DMS79 (cell line): Measurements from ENCODE around the gene H6PD.

ENCODE experiments used
- DNase-seq: peaks from one replicate; lab custom pipeline; 2025; lab: John Stamatoyannopoulos, UW

Gene H6PD

DNA sequence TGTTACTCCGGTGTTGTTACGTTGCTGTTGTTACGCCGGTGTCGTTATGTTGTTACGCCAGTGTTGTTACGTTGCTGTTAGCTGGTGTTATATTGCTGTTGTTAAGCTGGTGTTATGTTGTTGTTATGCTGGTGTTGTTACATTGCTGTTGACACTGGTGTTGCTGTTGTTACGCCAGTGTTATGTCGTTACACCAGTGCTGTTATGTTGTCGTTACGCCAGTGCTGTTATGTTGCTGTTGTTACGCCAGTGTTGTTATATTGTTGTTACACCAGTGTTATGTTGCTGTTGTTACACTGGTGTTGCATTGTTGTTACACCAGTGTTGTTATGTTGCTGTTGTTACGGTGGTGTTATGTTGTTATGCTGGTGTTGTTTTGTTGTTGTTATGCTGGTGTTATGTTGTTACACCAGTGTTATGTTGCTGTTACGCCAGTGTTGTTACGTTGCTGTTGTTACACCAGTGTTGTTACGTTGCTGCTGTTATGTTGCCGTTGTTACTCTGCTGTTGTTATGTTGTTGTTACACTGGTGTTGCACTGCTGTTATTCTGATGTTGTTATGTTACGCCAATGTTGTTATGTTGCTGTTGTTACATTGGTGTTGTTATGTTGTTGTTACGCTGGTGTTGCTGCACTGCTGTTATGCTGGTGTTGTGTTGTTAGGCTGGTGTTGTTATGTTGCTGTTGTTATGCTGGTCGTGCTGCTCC, 25.6 kb downstream of the H6PD start:
- no peak for DNase-seq

DNA sequence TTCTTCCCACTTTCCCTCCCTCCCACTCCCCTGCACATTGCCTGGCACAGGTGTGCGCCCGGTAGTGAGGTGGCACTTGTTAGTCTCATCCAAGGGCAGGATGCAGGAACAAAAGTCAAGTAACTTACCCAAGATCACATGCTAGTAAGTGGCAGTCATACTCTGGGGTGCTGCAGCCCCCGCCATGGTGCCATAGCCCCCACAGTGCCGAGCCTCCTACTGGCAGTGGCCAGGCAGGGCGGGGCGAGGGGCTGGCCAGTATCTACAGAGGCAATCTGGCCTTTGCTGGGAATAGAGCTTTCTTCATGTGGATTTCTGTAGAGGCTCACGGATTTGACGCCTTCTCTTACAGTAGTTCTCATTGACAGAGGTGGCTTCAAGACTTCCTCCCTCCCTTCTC, 26.9 kb downstream of the H6PD start:
- DNase-seq = no peak

DNA sequence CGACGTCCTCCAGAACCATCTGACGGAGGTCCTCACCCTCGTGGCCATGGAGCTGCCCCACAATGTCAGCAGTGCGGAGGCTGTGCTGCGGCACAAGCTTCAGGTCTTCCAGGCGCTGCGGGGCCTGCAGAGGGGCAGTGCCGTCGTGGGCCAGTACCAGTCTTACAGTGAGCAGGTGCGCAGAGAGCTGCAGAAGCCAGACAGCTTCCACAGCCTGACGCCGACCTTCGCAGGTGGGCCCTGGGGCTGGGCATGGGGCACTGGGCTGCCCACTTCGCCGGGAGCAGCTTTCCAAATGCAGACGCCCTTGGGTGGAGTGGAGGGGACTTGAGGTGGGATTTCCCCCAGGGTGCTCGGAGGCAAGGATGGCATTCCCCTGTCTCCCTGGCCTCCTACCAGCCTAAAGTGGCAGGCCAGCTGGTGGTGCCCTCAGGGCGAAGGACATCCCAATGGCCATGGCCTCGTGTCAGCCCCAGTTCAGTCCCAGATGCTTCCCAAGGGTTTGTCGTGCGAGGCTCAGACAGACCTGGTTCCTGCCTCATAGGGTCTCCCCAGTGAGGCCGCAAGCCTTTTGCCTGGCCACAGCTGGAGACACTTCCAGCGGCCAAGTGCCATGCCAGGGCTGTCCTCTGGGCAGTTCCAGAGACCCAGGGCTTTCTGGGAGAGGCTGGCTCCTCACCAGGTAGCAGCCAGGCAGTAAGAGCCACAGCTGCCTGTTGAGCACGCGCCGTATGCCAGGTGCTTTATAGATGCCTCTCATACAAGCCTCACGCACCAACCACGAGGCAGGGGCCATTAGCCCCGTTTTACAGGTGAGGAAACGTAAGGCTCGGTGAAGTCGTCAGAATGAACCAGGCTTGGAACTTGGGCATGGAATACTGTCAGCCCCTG, 27.8 kb downstream of the H6PD start:
- DNase-seq = no peak

DNA sequence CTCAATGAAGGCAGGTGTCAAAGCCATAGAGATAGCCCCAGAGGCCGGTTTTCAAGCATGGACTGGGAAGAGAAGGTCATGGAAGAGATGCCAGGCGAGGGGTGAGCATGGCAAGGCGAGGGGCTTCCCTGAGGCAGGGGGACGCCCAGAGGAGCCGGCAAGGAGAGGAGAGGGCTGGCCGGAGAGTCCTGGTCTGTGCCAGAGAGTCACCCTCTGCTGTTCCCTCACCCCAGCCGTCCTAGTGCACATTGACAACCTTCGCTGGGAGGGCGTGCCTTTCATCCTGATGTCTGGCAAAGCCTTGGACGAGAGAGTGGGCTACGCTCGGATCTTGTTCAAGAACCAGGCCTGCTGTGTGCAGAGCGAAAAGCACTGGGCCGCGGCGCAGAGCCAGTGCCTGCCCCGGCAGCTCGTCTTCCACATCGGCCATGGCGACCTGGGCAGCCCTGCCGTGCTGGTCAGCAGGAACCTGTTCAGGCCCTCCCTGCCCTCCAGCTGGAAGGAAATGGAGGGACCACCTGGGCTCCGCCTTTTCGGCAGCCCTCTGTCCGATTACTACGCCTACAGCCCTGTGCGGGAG, 28.8 kb downstream of the H6PD start:
- no peak for DNase-seq

DNA sequence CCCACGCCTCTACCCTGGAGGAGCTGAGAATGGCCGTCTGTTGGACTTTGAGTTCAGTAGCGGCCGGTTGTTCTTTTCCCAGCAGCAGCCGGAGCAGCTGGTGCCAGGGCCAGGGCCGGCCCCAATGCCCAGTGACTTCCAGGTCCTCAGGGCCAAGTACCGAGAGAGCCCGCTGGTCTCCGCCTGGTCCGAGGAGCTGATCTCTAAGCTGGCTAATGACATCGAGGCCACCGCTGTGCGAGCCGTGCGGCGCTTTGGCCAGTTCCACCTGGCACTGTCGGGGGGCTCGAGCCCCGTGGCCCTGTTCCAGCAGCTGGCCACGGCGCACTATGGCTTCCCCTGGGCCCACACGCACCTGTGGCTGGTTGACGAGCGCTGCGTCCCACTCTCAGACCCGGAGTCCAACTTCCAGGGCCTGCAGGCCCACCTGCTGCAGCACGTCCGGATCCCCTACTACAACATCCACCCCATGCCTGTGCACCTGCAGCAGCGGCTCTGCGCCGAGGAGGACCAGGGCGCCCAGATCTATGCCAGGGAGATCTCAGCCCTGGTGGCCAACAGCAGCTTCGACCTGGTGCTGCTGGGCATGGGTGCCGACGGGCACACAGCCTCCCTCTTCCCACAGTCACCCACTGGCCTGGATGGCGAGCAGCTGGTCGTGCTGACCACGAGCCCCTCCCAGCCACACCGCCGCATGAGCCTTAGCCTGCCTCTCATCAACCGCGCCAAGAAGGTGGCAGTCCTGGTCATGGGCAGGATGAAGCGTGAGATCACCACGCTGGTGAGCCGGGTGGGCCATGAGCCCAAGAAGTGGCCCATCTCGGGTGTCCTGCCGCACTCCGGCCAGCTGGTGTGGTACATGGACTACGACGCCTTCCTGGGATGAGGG, 29.7 kb downstream of the H6PD start:
- DNase-seq = no peak

DNA sequence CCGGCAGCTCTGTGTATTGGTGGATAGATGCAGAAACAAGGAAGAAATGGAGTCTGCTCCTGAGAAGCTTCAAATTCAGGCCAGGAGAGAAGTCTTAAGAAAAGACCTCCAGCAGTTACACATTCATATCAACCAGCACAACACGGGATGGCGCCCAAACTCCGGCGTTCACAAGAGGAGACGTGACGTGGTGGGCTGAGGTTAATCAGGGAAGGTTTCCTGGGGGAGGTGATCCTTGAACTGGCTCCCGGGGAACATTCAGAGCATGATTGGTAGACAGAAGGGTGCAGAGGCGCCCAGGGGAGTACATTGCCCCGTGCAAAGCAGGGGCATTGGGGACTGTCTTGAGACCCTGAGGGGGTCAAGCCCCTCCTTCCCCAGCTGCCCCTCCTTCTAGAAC, 30.5 kb downstream of the H6PD start:
- no peak for DNase-seq

GRCh38 chr1:9265968-9266367, 31.4 kb downstream of the H6PD start:
- no peak for DNase-seq

DNA sequence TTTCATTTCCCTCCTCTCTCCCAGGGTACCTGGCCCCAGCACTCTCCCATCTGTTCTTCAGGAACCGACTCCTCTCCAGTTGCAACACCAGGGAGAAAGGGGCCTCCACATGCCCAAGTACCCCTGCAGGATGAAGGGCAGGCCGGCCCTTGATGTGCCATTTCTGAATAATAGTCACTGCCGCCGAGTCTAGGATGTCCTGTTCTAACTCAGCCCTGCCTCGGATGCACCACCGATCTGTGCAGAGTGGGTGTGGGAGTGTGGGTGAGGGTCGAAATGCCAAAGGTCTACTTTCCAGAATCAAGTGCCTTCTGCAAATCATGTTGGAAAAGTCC, 32.7 kb downstream of the H6PD start:
- no peak for DNase-seq

DNA sequence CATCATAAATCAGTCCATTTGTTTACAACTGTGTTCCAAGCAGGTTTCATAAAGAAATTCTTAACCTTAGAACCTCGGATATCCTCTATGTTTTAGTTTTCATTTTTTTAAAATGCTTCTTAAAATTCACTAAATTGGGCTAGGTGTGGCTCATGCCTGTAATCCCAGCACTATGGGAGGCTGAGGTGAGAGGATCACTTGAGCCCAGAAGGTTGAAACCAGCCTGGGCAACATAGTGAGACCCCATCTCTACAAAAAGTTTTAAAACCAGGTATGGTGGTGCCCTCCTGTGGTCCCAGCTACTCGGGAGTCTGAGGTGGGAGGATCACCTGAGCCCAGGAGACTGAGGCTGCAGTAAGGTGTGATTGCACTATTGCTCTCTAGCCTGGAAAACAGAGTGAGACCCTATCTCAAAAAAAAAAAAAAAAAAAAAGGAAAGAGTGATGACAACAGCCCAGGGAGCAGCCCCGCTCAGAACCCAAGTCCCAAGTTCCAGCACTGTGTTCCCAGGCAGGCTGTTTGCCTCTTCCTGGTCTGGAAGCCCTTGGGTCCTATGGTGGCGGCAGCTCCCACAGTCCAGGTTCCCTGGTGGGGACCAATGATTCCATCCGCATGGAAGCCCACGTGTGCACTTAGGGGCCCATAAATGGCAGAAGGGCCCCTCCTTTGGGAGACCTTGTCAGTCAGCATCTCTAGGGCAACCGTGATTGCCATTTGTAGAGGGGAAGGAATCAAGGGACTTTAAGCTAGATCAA, 33.4 kb downstream of the H6PD start:
- DNase-seq = no peak

GRCh38 chr1:9269078-9269501, 34.5 kb downstream of the H6PD start:
- no peak for DNase-seq

DNA sequence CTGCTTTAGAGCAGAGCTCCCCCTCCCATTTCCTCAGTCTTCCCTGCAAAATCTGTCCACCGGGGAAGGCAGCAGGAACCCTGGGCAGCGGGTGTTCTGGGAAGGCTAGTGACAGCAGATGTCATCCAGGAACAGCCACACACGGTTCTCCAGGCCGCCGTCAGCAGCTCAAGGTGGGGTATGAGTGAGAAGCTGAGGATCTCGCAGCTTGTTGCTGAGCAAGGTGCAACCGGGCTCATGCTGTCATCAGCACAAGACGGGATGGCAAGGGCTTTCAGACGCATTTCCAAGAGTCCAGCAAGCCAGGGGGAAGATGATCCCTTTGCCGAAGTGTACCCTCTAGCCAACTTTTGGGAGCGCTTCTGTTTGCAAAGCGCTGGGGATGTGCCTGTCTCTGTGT, 35.1 kb downstream of the H6PD start:
- DNase-seq = no peak

DNA sequence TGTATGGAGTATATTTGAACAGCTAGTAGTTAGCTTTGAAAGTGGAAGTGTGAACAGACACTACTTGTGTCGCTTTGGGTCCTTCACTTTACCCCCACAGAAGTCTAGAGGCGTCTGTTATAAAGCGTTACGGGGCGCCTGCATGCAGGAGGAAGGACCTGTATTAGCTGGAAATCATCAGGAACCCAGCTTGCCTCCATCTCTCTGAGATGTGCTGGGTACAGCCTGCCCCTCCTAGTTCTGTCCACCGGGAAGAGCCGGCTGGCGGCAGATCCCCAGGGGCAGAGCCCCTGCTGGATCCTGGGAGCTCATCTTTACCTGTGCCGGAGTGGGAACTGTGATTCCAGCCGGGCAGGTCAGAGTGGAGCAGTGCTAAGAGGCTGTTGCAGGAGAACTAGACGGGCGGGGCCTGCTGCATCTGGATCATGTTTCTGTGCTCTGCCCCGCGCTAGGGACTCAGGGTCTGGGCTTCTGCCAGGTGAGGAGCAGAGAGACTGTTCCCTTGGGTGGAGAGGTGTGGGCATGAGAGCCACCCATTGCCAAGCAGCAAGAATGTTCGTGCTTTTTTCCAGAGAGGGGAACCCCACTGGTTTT, 35.8 kb downstream of the H6PD start:
- peak; percentile 73 for DNase-seq

DNA sequence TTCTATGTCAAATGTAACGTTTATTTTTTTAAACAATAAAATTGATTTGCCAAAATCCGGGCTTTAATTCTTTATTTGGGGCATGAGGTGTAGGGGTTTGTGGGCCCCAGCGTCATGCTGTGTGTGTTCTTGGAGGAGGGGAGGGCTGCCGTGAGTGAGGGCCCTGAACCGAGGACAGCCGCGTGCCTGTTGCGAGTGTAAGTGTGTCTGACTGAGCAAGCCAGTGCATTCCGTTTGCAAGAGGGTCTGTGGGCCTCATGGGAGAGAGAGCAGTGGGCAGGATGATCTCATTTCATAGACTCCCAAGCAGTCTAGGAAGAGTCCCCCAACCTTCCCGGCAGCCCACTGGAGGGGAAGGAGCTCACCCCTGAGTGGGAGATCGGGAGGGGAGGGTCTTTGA, 36.7 kb downstream of the H6PD start:
- DNase-seq = no peak

- DNase-seq = no peak
Measured at GRCh38 chr1:9271861-9272595, 37.5 kb downstream of the H6PD start.

- no peak for DNase-seq
Measured at GRCh38 chr1:9273177-9273576, 38.6 kb downstream of the H6PD start.

- DNase-seq = no peak
Measured at GRCh38 chr1:9275161-9275560, 40.6 kb downstream of the H6PD start.

DNA sequence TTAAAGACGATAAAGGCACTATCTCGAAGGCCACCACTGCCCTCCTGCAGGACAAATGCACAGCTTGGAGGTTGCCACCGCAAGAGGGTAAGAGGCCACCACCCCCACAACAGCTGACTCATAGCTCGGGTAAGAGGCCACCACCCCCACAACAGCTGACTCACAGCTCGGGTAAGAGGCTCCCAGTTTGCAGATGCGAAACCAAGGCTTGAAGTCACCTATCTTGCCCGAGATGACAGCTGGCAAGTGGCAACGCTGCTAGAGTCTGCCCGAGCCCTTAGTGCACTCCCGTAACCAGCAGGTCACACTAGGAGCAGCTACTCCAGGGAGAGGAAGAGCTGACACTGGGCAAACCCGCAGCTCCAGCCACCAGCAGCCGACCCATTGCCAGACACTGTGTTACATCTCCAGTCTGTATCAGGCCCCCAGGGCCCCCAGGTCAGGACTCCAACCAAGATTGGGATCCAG, 41.0 kb downstream of the H6PD start:
- no peak for DNase-seq

- DNase-seq = no peak
Measured at GRCh38 chr1:9278116-9278515, 43.5 kb downstream of the H6PD start.

DNA sequence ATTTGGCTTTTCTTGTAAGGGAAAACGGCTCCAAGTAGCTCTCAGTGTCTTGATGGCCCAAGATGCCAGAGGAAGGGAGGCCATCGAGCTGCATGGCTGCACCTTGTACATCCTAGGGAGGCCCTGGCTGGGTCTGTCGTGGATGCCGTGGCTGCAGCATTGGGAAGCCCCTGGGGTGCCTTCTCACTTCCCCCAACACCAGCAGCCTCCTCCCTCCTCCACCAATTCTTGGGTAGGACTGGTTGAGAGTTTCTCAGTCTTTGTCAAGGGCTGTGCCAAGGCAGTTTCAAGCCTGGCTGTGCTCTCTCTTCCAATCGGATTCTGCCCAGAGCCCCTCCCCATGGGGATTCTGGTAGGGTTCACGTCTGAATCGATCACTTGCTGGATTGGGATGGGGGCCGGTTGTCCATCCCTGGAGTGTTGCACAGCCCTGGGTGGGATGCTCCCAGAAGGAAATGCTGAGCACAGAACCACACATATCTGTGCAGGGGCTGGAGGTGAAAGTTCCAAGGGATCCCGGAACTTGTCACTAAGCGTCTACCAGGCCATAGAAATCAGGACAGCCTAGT, 44.1 kb downstream of the H6PD start:
- DNase-seq = no peak
